ENCODE data around the gene PPCDC. TPM values are rescaled to one million over a fixed set of nuclear protein-coding genes. Genes with fewer than 3 reads are reported as not detected.

Gene PPCDC
- polyA plus RNA-seq, 1 donor (not counting 4 experiments of a cell fraction or from before 2014, with no cell fraction given) = 11.9 TPM

GRCh38 chr15:74997141-74997540 lies 26.2 kb upstream of the PPCDC start:
- Histone ChIP-seq H3K4me3 (ENCODE audit: control insufficient read depth in 2 of 3, extremely low read depth in 1 of 3, insufficient read depth in 2 of 3, low read depth in 1 of 3, low read length in 3 of 3) (no peak overlapping the region), H3K79me2 (ENCODE audit: control insufficient read depth, insufficient read depth, low read length) (no peaks in the 10 kb centered on the region), H3K36me3 (ENCODE audit: control insufficient read depth in 2 of 2, extremely low read depth in 1 of 2, insufficient read depth in 2 of 2, low read length in 2 of 2) (no peaks in the 10 kb centered on the region), H3K4me1 (ENCODE audit: control insufficient read depth, extremely low read depth, insufficient read depth, low read length) (no peaks in the 10 kb centered on the region), H2AFZ (ENCODE audit: control insufficient read depth, low read length) (no peak overlapping the region), H3K9ac (ENCODE audit: control insufficient read depth, extremely low read depth, insufficient read depth, low read length) (no peak overlapping the region), H3K4me2 (ENCODE audit: control insufficient read depth, extremely low read depth, insufficient read depth, low read depth, low read length) (no peak overlapping the region), H3K27ac (ENCODE audit: control insufficient read depth, insufficient read depth, low read length) (no peak overlapping the region), H4K20me1 (ENCODE audit: control insufficient read depth, extremely low read depth, insufficient read depth, low read length) (no peaks in the 10 kb centered on the region), H3K27me3 (ENCODE audit: control insufficient read depth, extremely low read depth, insufficient read depth, low read length) (peaks cover 26% of the 10 kb centered on the region), H3K9me1 (ENCODE audit: control insufficient read depth, extremely low read depth, insufficient read depth, low read length) (no peaks in the 10 kb centered on the region), H3K9me3 (ENCODE audit: control insufficient read depth, low read depth, low read length) (no peaks in the 10 kb centered on the region)
- dilution Hi-C loops (cut with MboI; ENCODE audit: extremely low pct_ligation_motif_present, low sequenced_read_pairs) = no loop called here
- FAIRE-seq (no peak), DNase-seq (ENCODE audit: low read depth, low spot score) (no peak)
- no peak for TF ChIP-seq EZH2 (IDR thresholded peaks at IDR 0.05; ENCODE audit: low read length)
- TF ChIP-seq CTCF (optimal IDR thresholded peaks at IDR 0.05 in 1 of 3, IDR thresholded peaks at IDR 0.05 in 1 of 3, conservative IDR thresholded peaks at IDR 0.05 in 1 of 3; ENCODE audit: extremely low read depth in 1 of 3, insufficient read depth in 2 of 3, low read length in 3 of 3) = no peak

- H3K9me1 ChIP-seq (ENCODE audit: control insufficient read depth, extremely low read depth, insufficient read depth, low read length) = no peaks in the 10 kb centered on the region
- H2AFZ ChIP-seq (ENCODE audit: control insufficient read depth, low read length) = no peak overlapping the region
- H3K9ac ChIP-seq (ENCODE audit: control insufficient read depth, extremely low read depth, insufficient read depth, low read length) = no peak overlapping the region
- no peaks in the 10 kb centered on the region for H4K20me1 ChIP-seq (ENCODE audit: control insufficient read depth, extremely low read depth, insufficient read depth, low read length)
- H3K4me2 ChIP-seq (ENCODE audit: control insufficient read depth, extremely low read depth, insufficient read depth, low read depth, low read length) = no peak overlapping the region
- FAIRE-seq (no peak), DNase-seq (ENCODE audit: low read depth, low spot score) (no peak)
- TF ChIP-seq EZH2 (IDR thresholded peaks at IDR 0.05; ENCODE audit: low read length) (no peak), CTCF (optimal IDR thresholded peaks at IDR 0.05 in 1 of 3, IDR thresholded peaks at IDR 0.05 in 1 of 3, conservative IDR thresholded peaks at IDR 0.05 in 1 of 3; ENCODE audit: extremely low read depth in 1 of 3, insufficient read depth in 2 of 3, low read length in 3 of 3) (no peak)
- no peaks in the 10 kb centered on the region for H3K4me1 ChIP-seq (ENCODE audit: control insufficient read depth, extremely low read depth, insufficient read depth, low read length)
- dilution Hi-C loops (cut with MboI; ENCODE audit: extremely low pct_ligation_motif_present, low sequenced_read_pairs) = no loop called here
- H3K27me3 ChIP-seq (ENCODE audit: control insufficient read depth, extremely low read depth, insufficient read depth, low read length) = peaks cover 26% of the 10 kb centered on the region
- H3K27ac ChIP-seq (ENCODE audit: control insufficient read depth, insufficient read depth, low read length) = no peak overlapping the region
- H3K9me3 ChIP-seq (ENCODE audit: control insufficient read depth, low read depth, low read length) = no peaks in the 10 kb centered on the region
- no peaks in the 10 kb centered on the region for H3K79me2 ChIP-seq (ENCODE audit: control insufficient read depth, insufficient read depth, low read length)
- no peaks in the 10 kb centered on the region for H3K36me3 ChIP-seq (ENCODE audit: control insufficient read depth in 2 of 2, extremely low read depth in 1 of 2, insufficient read depth in 2 of 2, low read length in 2 of 2)
- H3K4me3 ChIP-seq (ENCODE audit: control insufficient read depth in 2 of 3, extremely low read depth in 1 of 3, insufficient read depth in 2 of 3, low read depth in 1 of 3, low read length in 3 of 3) = no peak overlapping the region
Observed at GRCh38 chr15:74997543-74997942, 25.8 kb upstream of the PPCDC start.

All from keratinocyte (primary cell).